NCI-H2227 (cell line): Measurements from ENCODE around the gene SHFL.

Experiments
- DNase-seq: peaks from one replicate; lab custom pipeline; 2025; ENCODE audit not compliant: unreplicated experiment; lab: John Stamatoyannopoulos, UW

The SHFL gene

GRCh38 chr19:10107817-10108367, 21.8 kb downstream of the SHFL start:
- no peak for DNase-seq

- DNase-seq = no peak
Observed at GRCh38 chr19:10109528-10109927, 23.4 kb downstream of the SHFL start.

GRCh38 chr19:10110076-10110971, 24.2 kb downstream of the SHFL start:
- no peak for DNase-seq

GRCh38 chr19:10110972-10111317, 24.8 kb downstream of the SHFL start:
- DNase-seq = no peak

GRCh38 chr19:10111405-10111811, 25.3 kb downstream of the SHFL start, which contains the start of gene P2RY11:
Gene P2RY11 (plus strand): TSS chr19:10111693. CDS start chr19:10111722, 29 bp downstream.
- no peak for DNase-seq

GRCh38 chr19:10112037-10112761, 26.1 kb downstream of the SHFL start:
- DNase-seq = no peak

- no peak for DNase-seq
Observed at GRCh38 chr19:10112895-10113591, 26.9 kb downstream of the SHFL start.

DNA sequence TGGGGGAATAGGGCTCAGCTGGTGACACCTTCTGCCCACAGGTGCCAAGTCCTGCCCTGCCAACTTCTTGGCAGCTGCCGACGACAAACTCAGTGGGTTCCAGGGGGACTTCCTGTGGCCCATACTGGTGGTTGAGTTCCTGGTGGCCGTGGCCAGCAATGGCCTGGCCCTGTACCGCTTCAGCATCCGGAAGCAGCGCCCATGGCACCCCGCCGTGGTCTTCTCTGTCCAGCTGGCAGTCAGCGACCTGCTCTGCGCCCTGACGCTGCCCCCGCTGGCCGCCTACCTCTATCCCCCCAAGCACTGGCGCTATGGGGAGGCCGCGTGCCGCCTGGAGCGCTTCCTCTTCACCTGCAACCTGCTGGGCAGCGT, 27.5 kb downstream of the SHFL start:
- no peak for DNase-seq

- DNase-seq = no peak
Observed at GRCh38 chr19:10113964-10114650, 28.0 kb downstream of the SHFL start.

- DNase-seq = peak; percentile 12
Observed at GRCh38 chr19:10114651-10115391, 28.7 kb downstream of the SHFL start.

GRCh38 chr19:10115392-10116084, 29.4 kb downstream of the SHFL start:
- no peak for DNase-seq

DNA sequence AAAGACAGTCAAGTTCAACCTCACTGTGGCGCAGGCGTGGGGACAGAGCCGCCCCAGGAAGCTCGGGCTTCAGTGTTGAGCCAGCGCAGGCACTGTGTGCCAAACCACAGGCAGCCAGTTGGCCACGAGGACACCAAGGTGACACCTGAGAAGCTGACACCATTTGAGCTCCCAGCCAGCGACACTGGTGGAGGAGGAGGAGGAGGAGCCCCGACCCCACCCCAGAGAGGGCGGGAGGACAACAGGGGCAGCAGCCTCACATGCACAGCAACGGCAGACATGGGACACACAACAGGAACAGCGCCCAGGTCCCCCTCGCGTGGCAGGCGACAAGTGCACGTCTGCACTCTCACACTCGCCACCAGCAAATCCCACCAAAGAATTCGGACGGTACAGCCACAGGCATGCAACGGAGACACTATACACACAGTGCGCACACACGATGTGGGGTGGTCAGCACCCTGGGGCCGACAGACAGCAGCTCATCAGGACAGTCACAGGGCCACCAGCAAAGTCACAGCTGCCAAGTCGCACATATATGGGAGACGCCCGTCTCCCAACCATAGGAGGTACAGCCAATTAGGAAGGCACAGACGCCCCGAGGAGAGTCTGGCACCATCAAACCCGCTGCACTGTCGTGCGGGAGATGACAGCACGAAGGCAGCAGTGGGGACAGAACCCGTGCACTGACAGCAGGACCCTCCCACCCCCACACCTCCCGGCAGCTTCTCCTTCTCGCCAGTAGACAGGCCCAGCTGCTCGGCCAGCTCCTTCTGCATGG, 30.2 kb downstream of the SHFL start:
- DNase-seq = no peak

GRCh38 chr19:10116866-10117616, 30.9 kb downstream of the SHFL start:
- no peak for DNase-seq

DNA sequence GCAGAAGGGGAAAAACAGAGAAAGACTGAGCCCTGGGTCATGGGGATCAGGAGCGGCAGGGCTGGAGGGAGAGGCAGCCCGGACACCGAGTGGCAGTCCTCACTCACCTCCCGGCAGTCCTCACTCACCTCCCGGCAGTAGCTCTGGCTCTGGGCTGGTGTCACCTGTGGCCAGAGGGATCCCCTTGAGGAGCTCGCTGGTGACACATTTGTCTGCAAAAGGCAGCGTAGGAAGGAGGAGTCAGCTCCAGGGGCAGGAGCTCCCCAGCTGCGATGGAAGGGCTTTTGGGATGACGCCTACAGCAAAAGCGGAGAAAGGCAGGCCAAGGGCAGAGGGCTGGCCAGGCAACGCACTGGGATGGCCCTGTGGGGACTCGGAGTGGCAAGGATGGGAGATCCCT, 32.8 kb downstream of the SHFL start:
- no peak for DNase-seq

GRCh38 chr19:10120538-10121189, 34.5 kb downstream of the SHFL start:
- peak; percentile 7 for DNase-seq

- DNase-seq = no peak
Observed at GRCh38 chr19:10122045-10122444, 35.9 kb downstream of the SHFL start.

DNA sequence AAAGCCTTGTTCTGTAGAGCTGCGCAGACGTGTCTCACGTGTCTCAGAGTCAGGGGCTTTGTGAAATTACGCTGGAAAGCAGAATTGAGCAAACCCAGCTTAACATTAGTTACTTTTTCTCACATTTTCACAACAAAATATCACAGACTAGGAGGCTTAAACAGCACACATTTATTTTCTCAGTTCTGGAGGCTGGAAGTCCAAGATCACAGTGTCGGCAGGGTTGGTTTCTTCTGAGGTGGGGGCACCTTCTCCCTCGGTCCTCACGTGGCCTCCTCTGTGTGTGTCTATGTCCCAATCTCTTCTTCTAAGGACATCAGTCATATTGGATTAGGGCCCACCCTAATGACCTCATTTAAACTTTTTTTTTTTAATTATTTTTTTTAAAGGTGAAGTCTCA, 38.3 kb downstream of the SHFL start:
- DNase-seq = no peak
